HCT116 (cell line): Measurements from ENCODE around the gene PHYKPL.

Experiments used
- CTCF ChIP-seq, 3 experiments: fragments of 200-600 bp in 1 of 3; sonication (generic) in 1 of 3; IDR thresholded peaks in 2 of 3; conservative IDR thresholded peaks in 1 of 3; 2 replicates each; pipeline ENCODE4 v1.5.1; 2012 to 2017; ENCODE audit warnings: low read depth in 2 of 3, low read length in 2 of 3, antibody characterized with exemption in 1 of 3, borderline replicate concordance in 1 of 3, control low read depth in 1 of 3, mild to moderate bottlenecking in 1 of 3, mixed read lengths in 1 of 3, mixed run types in 1 of 3, moderate library complexity in 1 of 3; ENCODE audit not compliant: insufficient read depth in 1 of 3
- EZH2 ChIP-seq: fragments of 200-600 bp; sonication (generic); IDR thresholded peaks from 2 replicates; pipeline ENCODE4 v1.6.1; 2017; ENCODE audit warnings: antibody characterized with exemption, mixed run types
- POLR2AphosphoS5 ChIP-seq: IDR thresholded peaks from 2 replicates; pipeline ENCODE4 v1.6.1; 2011; ENCODE audit warnings: mild to moderate bottlenecking, low read depth, low read length, moderate library complexity
- ZNF274 ChIP-seq: fragments of 200-500 bp; sonication (Bioruptor generic); IDR thresholded peaks from 2 replicates; pipeline ENCODE4 v1.6.1; 2014; ENCODE audit warnings: mild to moderate bottlenecking, low read depth, low read length, inconsistent platforms

- no peak for TF ChIP-seq EZH2
- no peak for TF ChIP-seq POLR2AphosphoS5
- no peak for TF ChIP-seq CTCF (IDR thresholded peaks at IDR 0.05 in 2 of 3, conservative IDR thresholded peaks at IDR 0.05 in 1 of 3; ENCODE audit: borderline replicate concordance in 1 of 3, insufficient read depth in 1 of 3, low read depth in 2 of 3, low read length in 2 of 3)
- no peak for TF ChIP-seq ZNF274
These were observed 9.8 kb upstream of the PHYKPL start for GRCh38 chr5:178242416-178242815.
